NCI-H526 (cell line): ENCODE results near the gene PEX5L.
"Not testable (repeated sequence)": the region's sequence is repeated elsewhere in the genome, so short reads cannot be mapped to it uniquely, and the experiment has no call there.

Experiments
- DNase-seq, 2 experiments: peaks; one replicate each; lab custom pipeline; 2025; lab: John Stamatoyannopoulos, UW

The PEX5L gene

DNA sequence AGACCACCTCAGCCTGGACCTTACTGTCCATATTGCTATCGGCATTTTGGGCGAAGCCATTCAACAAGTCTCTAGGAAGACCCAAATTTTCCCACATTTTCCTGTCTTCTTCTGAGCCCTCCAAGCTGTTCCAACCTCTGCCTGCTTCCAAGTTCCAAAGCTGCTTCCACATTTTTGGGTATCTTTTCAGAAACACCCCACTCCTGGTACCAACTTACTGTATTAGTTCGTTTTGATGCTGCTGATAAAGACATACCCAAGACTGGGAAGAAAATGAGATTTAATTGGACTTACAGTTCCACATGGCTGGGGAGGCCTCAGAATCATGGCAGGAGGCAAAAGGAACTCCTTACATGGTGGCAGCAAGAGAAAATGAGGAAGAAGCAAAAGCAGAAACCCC is 28.4 kb downstream of the PEX5L start:
- not testable (repeated sequence) for DNase-seq

DNA sequence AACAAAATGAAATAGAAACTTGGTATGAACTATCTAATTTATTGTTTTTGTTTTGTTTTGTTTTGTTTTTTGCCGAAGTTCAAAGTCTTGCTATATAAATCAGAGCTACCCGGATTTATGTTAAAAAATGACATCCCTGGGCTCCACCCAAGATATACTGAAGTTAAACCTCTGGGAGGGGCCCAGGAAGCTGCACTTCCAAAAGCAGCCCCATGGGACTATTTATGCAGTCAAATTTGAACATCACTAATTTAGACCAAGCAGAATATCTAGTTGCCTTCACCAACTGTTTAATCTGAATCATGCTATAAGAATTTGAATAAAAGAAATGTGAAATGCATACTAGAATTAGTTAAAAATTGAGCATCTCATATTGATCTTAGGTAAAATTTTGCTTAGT is 32.2 kb downstream of the PEX5L start:
- DNase-seq: peak in 1 of 2 experiments; percentile 56

DNA sequence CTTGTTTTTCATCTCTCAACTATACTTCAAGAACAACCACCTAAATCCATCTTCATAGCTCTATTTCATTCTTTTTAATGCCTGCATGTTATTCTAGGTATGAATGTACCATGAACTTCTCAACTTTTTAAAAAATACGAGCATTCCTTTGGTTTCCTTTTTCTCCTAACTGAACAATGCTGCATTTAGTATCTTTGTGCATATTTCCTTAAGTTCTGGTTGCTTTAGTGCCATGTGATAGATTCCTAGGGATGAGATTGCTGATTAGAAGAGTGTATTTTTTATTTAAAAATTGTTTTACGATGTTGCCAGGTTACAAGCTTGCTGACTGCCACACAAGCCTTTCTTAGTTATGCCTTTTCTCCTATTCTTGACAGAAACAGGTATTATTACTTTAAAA is 34.7 kb downstream of the PEX5L start:
- no peak for DNase-seq

DNA sequence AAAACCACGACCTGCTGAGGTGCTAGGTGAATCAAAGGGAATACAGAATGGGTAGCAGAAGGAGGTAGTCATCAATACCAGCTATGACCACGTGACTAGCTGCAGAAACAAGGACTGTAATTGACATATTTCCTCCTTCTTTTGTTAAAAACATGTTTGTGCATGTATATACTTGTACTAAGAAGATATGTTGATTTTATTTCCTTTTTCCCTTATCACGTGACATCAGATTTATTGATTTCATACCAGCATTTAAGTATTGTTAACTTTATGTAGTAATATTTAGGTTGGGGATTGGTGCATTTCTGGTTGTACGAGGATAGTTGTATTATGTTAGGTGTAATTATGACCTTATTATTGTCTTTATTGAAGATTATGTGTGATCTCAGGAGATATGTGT is 36.2 kb downstream of the PEX5L start:
- DNase-seq: no peak

DNA sequence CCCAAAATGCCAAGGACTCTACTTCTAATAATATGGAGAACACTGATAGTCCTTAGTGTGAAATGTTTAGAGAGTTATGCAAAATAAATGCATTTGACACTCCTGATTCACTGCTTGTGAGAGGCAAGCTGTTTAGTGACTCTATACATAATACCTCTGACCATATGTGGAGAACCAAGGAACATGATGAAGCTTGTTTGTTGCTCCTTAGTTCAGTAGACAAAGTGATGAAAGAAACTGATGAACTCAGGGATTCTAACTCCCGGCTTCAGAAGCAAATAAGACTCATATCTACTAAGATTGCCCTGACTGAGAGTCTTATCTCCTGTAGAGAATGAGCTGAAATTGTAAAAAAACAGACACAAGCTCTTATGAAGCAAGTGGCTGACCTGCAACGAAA is 41.3 kb downstream of the PEX5L start:
- no peak for DNase-seq

DNA sequence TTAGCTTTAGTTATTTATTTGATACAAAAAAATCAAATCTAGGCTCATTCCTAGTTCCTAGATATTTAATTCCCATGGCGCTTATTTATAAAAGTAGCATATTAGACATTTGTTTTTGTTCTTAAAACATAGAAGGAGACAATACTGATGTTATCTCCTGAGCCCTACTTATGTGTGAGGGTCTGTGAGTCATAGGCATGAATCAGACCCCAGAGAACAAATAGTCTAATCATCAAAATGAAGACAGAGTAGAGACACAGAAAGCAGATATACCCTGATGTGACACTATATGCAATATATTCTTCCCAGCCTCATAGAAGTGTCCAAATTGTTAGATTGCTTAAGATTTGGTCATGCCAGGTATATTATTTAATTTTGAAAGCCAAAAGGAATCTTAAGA is 44.9 kb downstream of the PEX5L start:
- no peak for DNase-seq

DNA sequence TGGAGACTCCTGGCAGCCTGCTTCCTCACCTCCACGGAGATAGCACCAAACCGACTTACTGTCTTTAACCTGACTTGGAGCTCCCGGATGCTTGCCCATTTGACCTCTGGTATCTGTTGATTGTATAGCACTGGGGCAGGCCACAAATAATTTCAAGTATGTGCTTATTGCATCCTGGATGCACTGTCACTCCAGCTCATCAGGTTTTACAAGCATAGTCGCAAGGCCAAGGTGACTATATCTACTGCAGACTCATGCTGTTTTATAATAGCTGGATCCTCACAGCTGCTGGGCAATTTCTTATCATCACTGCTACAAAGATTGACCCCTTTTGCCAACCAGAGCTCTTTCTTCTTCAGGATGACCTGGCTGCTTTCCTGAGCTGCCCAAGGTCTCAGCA is 45.6 kb downstream of the PEX5L start:
- no peak for DNase-seq

DNA sequence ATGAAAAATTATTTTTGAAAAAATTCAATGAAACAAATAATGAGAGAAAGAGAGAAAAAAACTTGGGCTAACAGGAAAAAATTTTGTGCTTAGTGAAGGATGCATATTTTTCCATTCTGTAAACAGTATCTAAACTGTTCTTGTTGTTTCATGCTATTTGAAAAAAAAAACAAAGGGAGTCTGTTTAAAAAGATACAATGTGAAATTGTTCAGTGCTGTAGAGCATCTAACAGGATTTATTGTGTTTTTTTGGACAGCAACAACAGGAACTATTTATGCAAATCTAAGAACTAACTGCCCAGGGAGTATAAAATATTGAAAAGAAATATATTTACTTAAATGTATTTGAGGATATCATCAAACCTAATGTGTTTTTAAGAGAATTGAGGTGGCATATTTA is 55.1 kb downstream of the PEX5L start:
- DNase-seq: peak; percentile 23 to 34

DNA sequence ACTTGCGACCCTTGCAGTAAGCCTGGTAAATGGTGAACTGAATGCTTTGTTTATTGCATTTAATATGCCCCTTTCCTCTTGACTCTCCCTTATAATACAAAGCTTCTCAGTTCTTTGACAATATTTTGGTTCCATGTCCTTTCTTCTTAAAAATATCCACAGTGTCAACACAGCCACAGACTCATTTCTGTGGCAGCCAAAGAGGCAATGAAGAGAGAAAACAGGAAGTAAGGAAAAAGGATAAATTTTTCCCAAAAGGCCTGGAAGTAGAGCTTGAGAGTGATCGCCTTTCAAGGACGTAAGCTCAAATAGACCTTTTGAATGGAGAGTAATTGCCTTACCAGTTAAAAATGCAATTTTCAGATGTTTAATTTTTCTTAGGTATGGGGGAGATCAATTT is 59.4 kb downstream of the PEX5L start:
- DNase-seq: no peak

DNA sequence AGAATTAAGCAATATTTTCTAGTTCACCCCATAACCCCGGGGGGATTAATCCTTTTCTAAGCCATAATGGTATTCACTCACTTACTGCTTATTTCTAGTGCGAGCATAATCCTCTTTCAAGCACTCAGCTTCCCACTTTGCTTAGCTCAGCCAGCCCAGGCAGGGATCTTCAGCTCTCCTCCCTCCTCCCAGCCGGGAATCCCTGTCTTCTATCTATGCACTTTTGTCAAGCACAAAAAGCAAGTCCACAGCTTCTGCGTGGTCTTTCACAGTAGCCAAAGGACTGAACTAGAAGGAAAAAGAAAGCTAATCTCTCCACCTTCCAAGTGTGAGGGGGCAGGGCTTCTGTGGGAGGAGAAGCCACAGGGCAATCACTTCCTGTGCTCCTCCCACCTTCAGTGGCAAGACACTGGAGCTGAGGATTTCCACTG is 62.8 kb downstream of the PEX5L start:
- DNase-seq: no peak

DNA sequence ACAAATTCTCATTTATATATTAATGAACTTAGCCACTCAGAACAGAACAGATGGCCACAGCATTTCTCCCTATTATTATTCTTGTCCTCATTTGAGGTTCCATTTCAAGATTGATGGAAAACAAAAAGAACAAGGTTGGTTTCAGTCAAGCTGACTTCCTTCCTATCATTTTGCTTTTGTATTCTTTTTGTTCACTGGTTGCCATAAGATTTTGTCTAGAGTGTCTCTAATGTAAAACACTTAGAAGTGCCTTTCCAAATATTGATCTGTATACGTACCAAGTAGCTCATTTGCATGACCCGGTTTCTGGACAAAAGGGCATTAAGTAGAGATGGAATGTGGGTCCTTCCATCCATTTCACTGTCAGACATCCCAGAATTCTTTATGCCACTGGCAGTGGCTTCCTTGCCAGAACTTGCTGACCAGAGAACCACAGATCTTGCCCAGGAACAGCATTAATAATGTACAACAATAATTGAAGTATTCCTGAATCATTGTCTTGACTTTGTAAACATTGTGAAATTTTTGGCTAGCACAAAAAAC is 63.8 kb downstream of the PEX5L start:
- DNase-seq: peak in 1 of 2 experiments; percentile 27

DNA sequence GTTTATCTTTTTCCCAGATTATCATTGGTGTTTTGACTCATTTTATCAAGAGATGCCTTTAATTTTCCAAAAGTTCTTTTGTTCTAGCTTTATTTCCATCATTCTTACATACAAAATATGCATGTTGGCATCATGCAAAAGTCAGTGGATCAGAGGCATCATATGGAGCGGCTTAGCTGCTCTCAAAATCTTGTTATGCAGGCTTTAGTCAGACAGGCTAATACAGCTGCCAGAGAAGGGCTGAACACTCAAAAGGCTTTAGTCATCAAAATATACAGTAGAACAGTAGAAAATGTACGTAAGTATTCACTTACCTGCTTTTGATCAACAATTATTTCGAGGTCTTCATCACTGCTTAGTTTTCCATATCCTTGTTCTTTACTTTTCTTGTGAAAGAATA is 65.5 kb downstream of the PEX5L start:
- peak; percentile 43 to 66 for DNase-seq

DNA sequence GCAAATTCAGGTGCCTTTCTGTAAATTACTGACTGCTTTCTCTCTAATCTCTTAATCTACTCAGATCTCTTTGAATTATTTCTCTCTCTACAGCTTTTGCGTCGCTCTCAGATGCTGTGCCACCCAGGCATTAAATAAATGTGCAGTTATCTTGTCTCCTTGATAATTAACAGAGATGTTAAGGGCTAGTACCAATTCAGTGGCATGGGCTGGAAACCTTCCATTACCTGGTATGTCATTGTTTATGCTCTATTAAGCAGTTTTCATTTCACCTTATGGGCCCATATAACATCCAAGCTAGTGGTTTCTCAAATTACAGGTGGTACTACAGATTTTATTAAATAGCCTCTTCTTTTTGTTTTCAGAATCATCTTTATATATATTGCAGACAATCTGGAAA is 66.0 kb downstream of the PEX5L start:
- peak; percentile 28 to 33 for DNase-seq

DNA sequence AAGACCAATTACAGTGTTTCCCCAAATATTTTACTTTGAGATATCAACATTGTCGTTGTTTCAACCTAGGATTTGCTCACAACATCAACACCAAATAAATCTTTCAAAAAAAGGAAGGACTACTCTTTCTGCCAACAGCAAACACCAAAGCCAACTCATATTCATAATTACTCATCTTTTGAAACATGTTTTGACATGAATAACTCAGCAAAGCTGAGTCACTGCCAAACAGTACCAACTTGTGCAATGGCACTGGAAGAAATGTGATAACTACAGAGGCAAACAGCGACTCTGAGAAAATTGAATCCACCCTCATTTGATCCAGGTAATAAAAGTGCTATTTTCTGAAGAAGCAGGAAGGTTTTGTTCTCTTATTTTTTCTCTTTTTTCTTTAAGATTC is 67.2 kb downstream of the PEX5L start:
- peak; percentile 56 to 57 for DNase-seq

DNA sequence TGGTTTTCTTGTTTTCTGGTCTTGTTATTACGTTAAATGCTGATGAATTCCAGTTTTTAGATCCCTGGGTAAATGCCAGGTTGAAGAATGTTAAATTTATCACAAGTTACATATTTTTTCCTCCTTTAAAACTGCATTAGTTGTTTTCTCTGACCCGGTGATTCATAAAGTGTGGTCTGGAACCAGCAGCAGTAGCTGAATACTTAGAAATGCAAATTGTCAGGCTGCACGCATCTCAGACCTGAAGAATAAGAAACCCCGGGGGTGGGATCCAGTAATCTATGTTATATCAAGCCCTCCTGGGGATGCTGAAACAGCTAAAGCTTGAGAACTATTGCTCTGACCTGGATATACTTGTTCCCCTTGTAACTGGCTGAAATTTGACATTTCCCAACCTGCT is 69.1 kb downstream of the PEX5L start:
- DNase-seq: peak; percentile 65 to 86

DNA sequence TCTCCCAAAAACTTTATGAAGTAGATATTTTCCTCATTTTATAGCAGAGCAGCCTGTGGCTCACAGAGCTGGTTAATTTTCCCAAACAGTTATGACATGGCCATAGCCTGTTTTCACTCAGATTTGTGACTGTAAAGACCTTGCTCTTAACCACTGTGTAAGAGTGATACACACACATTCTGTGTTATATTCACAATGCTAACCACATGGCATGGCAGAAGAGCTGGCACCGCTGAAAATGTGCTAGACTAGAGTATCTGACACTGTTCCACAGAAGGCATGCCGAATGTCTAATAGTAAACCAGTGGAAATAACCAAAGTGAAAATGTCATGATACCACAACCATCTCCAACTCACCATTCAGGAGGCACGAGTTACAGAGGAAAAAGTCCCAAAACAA is 71.8 kb downstream of the PEX5L start:
- DNase-seq: no peak

DNA sequence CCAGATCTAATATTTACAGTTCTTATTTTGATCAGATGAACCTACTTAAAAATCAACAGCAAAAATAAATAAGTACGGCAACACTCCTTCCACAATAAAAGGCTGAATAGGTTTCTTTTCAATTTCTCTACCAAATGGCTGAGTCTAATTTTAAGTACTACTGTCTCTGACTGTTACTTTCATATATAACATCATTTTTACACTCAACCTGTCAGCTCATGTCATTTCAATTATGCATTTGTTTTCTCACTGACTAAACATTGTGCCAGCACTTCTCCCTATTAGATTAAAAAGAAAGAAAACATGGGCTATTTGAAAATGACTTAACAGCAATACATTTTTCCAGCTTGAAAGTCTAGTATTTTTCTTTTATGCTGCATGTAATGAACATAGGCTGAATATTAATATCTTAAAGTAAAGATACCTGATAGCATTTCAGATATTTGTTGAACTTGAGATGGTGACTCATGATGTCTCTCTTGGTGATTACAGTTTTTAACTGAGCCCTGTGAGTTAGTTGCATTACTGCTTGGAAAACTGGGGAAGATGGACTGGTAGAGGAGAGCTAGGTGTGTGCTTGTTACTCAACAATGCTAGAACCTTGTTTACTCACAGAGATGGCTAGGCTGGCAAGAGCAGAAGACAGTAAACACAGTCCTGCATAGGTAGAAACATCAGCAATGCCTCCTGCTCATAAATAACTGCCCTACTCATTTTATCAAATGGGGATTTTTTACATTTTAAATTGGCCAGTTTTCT is 73.9 kb downstream of the PEX5L start:
- DNase-seq: peak in 1 of 2 experiments; percentile 12

DNA sequence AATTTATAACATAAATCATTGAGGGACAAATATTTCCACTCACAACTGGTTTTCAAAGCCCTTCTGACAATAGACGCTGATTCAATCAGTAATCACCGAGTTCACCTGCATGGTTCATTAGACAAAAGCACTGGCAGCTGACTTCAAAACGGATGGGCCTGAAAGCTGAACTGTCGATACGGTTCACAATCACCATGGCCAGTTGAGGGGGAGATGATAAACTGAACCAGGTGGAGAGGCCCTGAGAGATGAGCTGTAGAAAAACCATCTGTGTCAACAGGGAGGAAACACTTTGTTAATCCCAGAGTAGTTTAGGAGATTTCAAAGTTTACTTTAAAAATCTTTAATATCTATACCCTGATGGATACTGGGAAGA is 75.0 kb downstream of the PEX5L start:
- DNase-seq: peak; percentile 87 to 92

DNA sequence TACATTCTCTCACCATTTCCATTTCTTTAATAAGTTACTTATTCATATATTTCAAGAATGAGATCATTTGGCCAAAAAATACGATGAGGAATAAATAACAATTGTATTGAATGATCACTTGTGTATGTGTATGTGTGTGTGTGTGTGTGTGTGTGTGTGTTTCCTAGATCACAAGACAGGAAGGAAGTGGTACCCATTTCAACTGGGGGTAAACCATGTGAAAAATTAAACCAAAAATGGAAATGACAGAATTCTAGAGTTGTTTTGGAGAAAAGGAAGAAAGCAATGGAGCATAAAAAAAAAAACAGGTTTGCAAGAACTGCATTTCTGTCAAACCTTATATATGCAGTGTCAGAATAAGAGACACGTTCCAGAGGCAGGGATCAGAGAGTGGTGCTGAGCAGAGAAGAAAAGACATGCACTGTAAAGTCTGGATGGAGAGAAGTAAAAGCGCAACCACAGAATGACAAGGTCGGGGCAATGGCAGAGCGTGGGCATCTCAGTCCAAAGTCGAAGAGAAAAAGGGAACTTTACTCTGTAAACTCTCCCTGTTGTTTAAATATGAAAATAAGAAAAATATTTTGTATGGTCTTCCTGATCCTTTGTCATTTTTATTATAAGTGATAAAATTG is 75.5 kb downstream of the PEX5L start:
- peak in 1 of 2 experiments; percentile 88 for DNase-seq

DNA sequence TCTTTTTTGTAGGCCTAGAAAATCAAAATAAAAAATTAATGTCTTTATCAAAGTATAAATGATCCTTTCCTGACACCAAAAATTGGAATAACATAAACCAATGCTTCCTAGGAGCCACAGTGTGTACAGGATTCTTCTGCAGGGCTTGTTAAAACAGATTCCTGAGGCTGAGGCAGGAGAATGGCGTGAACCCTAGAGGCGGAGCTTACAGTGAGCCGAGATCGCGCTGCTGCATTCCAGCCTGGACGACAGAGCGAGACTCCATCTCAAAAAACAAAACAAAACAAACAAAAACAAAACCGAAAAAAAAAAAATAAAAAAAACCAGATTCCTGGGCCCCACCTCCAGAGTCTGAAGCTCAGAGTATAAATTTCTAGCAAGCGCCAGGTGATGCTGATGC is 78.0 kb downstream of the PEX5L start:
- DNase-seq: no peak

DNA sequence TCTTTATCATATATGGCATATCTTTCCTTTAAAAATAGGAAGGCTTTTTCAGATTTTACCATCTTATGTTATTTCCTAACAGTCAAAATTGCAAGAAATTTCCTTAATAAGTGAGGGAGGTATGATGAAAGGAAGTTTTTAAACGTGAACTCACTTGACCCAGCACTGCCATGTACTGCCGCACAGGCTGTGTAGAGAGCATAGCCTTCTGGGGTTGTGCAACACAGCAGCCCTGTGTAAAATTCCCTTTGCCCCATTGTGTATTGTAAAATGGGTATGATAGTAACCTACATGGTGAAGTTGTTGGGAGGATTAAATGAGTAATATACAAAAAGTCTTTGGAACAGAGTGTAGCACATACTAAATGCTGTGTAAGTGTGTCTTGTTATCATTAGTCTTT is 78.6 kb downstream of the PEX5L start:
- DNase-seq: no peak

DNA sequence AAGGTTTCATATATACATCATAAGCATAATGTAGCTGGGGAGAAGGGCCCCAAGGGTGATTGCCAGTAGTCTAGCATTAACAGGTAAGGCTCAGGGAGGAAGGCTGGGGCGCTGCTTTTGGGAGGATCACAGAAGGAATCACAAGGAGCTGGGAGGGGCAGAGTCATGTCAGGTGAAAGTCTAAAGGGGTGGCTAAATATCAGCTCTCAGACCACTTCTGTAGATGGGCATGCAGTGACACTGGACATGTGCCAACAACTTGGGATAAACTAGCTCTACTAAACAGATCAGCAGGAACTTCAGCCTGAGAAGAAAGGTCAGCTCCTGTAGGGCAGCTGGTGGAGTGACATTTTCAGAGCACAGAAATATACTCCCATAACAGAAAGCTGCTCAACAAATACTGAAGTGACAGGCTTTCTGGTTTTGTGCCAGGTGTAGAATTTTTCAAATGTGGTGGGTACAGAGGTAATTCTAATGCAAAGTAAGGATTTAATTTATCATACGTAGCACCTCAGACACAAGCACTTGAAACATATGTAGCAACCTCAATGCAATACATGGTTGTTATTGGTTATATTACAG is 79.4 kb downstream of the PEX5L start:
- peak; percentile 68 to 74 for DNase-seq

DNA sequence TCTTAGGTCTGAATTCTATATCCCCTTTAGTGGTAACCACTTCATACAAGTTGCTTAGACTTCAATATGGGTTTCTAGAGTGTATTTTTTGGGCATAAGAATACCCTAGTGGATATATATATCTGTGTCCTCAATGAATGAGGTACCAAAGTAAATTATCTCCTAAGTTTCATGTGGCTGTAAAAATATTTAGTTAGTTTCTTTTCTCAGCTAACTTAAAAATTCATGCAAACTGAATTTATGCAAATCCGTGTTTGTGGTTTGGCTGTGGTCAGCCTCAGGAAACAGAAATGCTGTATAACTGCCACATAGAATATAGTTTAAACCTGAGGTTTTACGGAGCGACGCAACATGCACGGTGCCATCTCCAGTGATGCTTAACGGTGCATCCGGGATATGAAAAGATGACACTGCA is 80.3 kb downstream of the PEX5L start:
- peak; percentile 95 to 96 for DNase-seq
